Nephron progenitor cell (in vitro differentiated cells): ENCODE data around the gene MPZ.

Source experiments
- DNase-seq: peaks from one replicate; pipeline ENCODE4 v3.0.0; 2021
- H3K27ac Mint-ChIP-seq: 2 replicates; pipeline ENCODE4 v1.8.0; 2021; ENCODE audit warnings: mild to moderate bottlenecking, moderate library complexity, mixed read lengths
- H3K27me3 Mint-ChIP-seq: 2 replicates; pipeline ENCODE4 v1.8.0; 2021; ENCODE audit warnings: mild to moderate bottlenecking, low read depth, mixed read lengths; ENCODE audit not compliant: poor library complexity
- H3K36me3 Mint-ChIP-seq: 2 replicates; pipeline ENCODE4 v1.8.0; 2021; ENCODE audit warnings: low read depth, mixed read lengths
- H3K4me1 Mint-ChIP-seq: 2 replicates; pipeline ENCODE4 v1.8.0; 2021; ENCODE audit warnings: mixed read lengths
- H3K4me3 Mint-ChIP-seq: 2 replicates; pipeline ENCODE4 v1.8.0; 2021; ENCODE audit warnings: mild to moderate bottlenecking, moderate library complexity, mixed read lengths
- H3K9me3 Mint-ChIP-seq: 2 replicates; pipeline ENCODE4 v1.8.0; 2021; ENCODE audit warnings: mild to moderate bottlenecking, moderate library complexity, mixed read lengths
- CTCF ChIP-seq: fragments of 200-600 bp; sonication (generic); IDR thresholded peaks from 2 replicates; pipeline ENCODE4 v1.5.0; 2021; ENCODE audit warnings: antibody characterized with exemption

Gene MPZ

GRCh38 chr1:161314201-161314981, 4.6 kb upstream of the MPZ start, which contains the start of gene SDHC:
Gene SDHC (plus strand): TSS chr1:161314381. CDS start chr1:161314406, 25 bp downstream.
- no peaks in the 10 kb centered on the region for H3K9me3 Mint-ChIP-seq
- peaks cover 16% of the 10 kb centered on the region for H3K27me3 Mint-ChIP-seq
- DNase-seq = peak; percentile 89
- H3K4me3 Mint-ChIP-seq = peak within 1 kb of the TSS; percentile 100
- peak; percentile 43 for TF ChIP-seq CTCF
- H3K36me3 Mint-ChIP-seq = peaks cover 4% of the 10 kb centered on the region
- H3K4me1 Mint-ChIP-seq = peaks cover 38% of the 10 kb centered on the region
- peak within 1 kb of the TSS; percentile 99 for H3K27ac Mint-ChIP-seq

GRCh38 chr1:161313554-161314200, 3.9 kb upstream of the MPZ start:
- no peaks in the 10 kb centered on the region for H3K9me3 Mint-ChIP-seq
- H3K27ac Mint-ChIP-seq = peak overlapping the region; percentile 99
- peaks cover 4% of the 10 kb centered on the region for H3K36me3 Mint-ChIP-seq
- DNase-seq = no peak
- TF ChIP-seq CTCF = no peak
- H3K4me3 Mint-ChIP-seq = peak overlapping the region; percentile 100
- peaks cover 38% of the 10 kb centered on the region for H3K4me1 Mint-ChIP-seq
- peaks cover 21% of the 10 kb centered on the region for H3K27me3 Mint-ChIP-seq

- peaks cover 27% of the 10 kb centered on the region for H3K27me3 Mint-ChIP-seq
- no peak overlapping the region for H3K4me3 Mint-ChIP-seq
- peaks cover 38% of the 10 kb centered on the region for H3K4me1 Mint-ChIP-seq
- no peak for TF ChIP-seq CTCF
- H3K27ac Mint-ChIP-seq = no peak overlapping the region
- H3K36me3 Mint-ChIP-seq = no peaks in the 10 kb centered on the region
- no peak for DNase-seq
- H3K9me3 Mint-ChIP-seq = no peaks in the 10 kb centered on the region
Observed at GRCh38 chr1:161311595-161312181, 1.9 kb upstream of the MPZ start.

- peaks cover 26% of the 10 kb centered on the region for H3K27me3 Mint-ChIP-seq
- no peaks in the 10 kb centered on the region for H3K9me3 Mint-ChIP-seq
- H3K36me3 Mint-ChIP-seq = no peaks in the 10 kb centered on the region
- no peak overlapping the region for H3K4me3 Mint-ChIP-seq
- TF ChIP-seq CTCF = no peak
- no peak overlapping the region for H3K27ac Mint-ChIP-seq
- H3K4me1 Mint-ChIP-seq = peaks cover 36% of the 10 kb centered on the region
- DNase-seq = no peak
Observed at GRCh38 chr1:161307892-161308638, 1.7 kb downstream of the MPZ start.

- peaks cover 36% of the 10 kb centered on the region for H3K4me1 Mint-ChIP-seq
- H3K27me3 Mint-ChIP-seq = peaks cover 22% of the 10 kb centered on the region
- no peak overlapping the region for H3K27ac Mint-ChIP-seq
- DNase-seq = no peak
- no peaks in the 10 kb centered on the region for H3K9me3 Mint-ChIP-seq
- H3K36me3 Mint-ChIP-seq = no peaks in the 10 kb centered on the region
- no peak for TF ChIP-seq CTCF
- H3K4me3 Mint-ChIP-seq = no peak overlapping the region
Observed at GRCh38 chr1:161307230-161307768, 2.5 kb downstream of the MPZ start.
